ENCODE data around the gene MEFV. TPM values are rescaled to one million over a fixed set of nuclear protein-coding genes. Genes with fewer than 3 reads are reported as not detected.
A peak's percentile ranks its signal among the peaks of the same experiment; 100 is the strongest.

MEFV gene
- total RNA-seq, 2 experiments from 2014 or later, result 0.27 TPM; not detected in 1

DNA sequence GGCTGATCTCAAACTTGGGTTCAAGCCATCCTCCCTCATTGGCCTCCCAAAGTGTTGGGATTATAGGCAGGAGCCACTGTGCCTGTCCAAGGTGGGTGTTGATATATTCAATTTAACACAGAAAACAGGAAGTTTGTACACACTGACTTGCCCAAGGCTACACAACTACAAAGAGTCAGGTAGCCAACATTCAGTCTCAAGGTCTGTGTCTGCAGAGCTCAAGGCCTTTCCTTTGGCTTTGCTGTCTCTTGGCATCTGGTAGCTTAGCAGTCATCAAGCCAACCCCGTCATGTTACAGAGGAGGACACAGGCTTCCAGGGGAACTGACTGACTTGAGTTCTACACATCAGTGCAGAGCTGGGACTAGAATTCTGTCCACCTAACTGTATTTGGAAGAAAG, 11.9 kb upstream of the MEFV start:
- Histone ChIP-seq H3K4me3 (ENCODE audit: low read depth, low read length, poor library complexity, severe bottlenecking) (no peak overlapping the region), H3K4me1 (ENCODE audit: insufficient read depth, low read length, poor library complexity, severe bottlenecking) (peaks cover 15% of the 10 kb centered on the region), H3K79me2 (ENCODE audit: insufficient read depth, low read depth, low read length) (peaks cover 4% of the 10 kb centered on the region; the same call in 1 of the 2 replicates), H3K36me3 (ENCODE audit: insufficient read depth, low read length) (no peaks in the 10 kb centered on the region), H4K20me1 (ENCODE audit: insufficient read depth, low read length) (no peaks in the 10 kb centered on the region), H3K27ac (ENCODE audit: low read depth, low read length, poor library complexity, severe bottlenecking) (no peak overlapping the region), H3K4me2 (ENCODE audit: low read length) (no peak overlapping the region), H3K9me3 (ENCODE audit: low read length) (no peaks in the 10 kb centered on the region), H3K9me2 (ENCODE audit: insufficient read depth, low read length) (no peaks in the 10 kb centered on the region), H2AFZ (ENCODE audit: low read length) (no peak overlapping the region)
- no TSS peak for BruUV-seq (replicated peaks)
- CTCF ChIA-PET (ENCODE audit: unreplicated experiment), result interaction anchor here (0.6 to 1.3 kb wide), 2 partner anchors 8 to 12 kb away, joined by 3 to 8 read pairs; no protein-coding TSS in a partner anchor
- no peak for DNase-seq (ENCODE audit: low spot score)
- TF ChIP-seq, protein P1, sequence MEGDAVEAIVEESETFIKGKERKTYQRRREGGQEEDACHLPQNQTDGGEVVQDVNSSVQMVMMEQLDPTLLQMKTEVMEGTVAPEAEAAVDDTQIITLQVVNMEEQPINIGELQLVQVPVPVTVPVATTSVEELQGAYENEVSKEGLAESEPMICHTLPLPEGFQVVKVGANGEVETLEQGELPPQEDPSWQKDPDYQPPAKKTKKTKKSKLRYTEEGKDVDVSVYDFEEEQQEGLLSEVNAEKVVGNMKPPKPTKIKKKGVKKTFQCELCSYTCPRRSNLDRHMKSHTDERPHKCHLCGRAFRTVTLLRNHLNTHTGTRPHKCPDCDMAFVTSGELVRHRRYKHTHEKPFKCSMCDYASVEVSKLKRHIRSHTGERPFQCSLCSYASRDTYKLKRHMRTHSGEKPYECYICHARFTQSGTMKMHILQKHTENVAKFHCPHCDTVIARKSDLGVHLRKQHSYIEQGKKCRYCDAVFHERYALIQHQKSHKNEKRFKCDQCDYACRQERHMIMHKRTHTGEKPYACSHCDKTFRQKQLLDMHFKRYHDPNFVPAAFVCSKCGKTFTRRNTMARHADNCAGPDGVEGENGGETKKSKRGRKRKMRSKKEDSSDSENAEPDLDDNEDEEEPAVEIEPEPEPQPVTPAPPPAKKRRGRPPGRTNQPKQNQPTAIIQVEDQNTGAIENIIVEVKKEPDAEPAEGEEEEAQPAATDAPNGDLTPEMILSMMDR (conservative IDR thresholded peaks at IDR 0.05; ENCODE audit: low read length), result no peak
- no peak for TF ChIP-seq EZH2phosphoT487 (IDR thresholded peaks at IDR 0.05; ENCODE audit: borderline replicate concordance, low read depth, low read length)
- POLR2A ChIA-PET, result interaction anchor here (0.7 kb wide), 1 partner anchor 191 kb away, joined by 3 read pairs; no protein-coding TSS in a partner anchor
- intact Hi-C loops (cut with micrococcal nuclease; ENCODE audit: unreplicated experiment), result loop anchor here (5.0 to 10.0 kb wide), 2 partner anchors 99 to 113 kb away; no protein-coding TSS in a partner anchor

DNA sequence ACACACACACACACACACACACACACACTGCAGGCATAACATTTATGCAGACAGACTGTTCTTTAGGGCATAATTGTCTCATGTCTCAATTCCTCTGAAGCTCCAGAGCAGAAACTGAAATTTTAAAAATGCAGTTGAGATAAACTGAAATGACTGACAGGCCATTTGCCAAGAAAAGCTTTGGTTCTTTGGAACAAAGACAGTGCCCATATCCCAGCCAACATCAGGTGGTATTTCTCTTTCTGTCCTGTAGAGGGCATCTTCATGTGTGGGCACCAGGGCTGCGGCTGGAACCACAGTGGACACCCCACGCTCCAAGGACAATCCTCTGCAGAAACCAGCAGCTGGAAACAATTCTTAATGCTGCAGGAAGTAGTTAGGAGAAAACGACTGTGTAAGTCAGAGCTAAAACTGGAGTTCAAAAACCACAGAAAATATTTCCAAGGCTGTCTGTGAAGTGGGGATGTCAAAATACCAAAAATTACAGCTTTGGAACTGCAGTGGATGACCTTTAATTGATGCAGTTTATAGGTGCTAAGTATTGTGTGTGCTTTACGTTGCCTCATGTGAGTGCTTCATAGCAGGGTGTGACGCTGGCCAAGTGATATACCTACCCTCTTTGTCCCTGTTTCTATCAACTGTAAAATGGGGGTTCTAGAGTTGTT, 10.6 kb upstream of the MEFV start:
- Histone ChIP-seq H3K36me3 (ENCODE audit: insufficient read depth, low read length) (no peaks in the 10 kb centered on the region), H2AFZ (ENCODE audit: low read length) (peak overlapping the region; percentile 69; the same call in 1 of the 2 replicates), H3K4me3 (ENCODE audit: low read depth, low read length, poor library complexity, severe bottlenecking) (no peak overlapping the region), H3K9me3 (ENCODE audit: low read length) (no peaks in the 10 kb centered on the region), H4K20me1 (ENCODE audit: insufficient read depth, low read length) (no peaks in the 10 kb centered on the region), H3K79me2 (ENCODE audit: insufficient read depth, low read depth, low read length) (peaks cover 4% of the 10 kb centered on the region; the same call in 1 of the 2 replicates), H3K27ac (ENCODE audit: low read depth, low read length, poor library complexity, severe bottlenecking) (no peak overlapping the region), H3K9me2 (ENCODE audit: insufficient read depth, low read length) (no peaks in the 10 kb centered on the region), H3K4me1 (ENCODE audit: insufficient read depth, low read length, poor library complexity, severe bottlenecking) (peaks cover 24% of the 10 kb centered on the region), H3K4me2 (ENCODE audit: low read length) (0 out of 2 replicates have a peak overlapping the region, but pooled peaks have one; percentile 10)
- TF ChIP-seq, protein P1 (conservative IDR thresholded peaks at IDR 0.05; ENCODE audit: low read length), result peak; percentile 93
- no peak for TF ChIP-seq EZH2phosphoT487 (IDR thresholded peaks at IDR 0.05; ENCODE audit: borderline replicate concordance, low read depth, low read length)
- ChIA-PET POLR2A (interaction anchor here (1.5 kb wide), 1 partner anchor 134 kb away, joined by 3 read pairs; the partner anchor contains the start of genes ZNF174 and ZSCAN32), CTCF (ENCODE audit: unreplicated experiment) (interaction anchor here (0.7 to 1.3 kb wide), 2 partner anchors 10 to 47 kb away, joined by 3 to 8 read pairs; no protein-coding TSS in a partner anchor)
- intact Hi-C loops (cut with micrococcal nuclease; ENCODE audit: unreplicated experiment), result loop anchor here (1.0 to 10.0 kb wide), 3 partner anchors 100 to 233 kb away; no protein-coding TSS in a partner anchor
- DNase-seq (ENCODE audit: low spot score), result peak; percentile 64
- no TSS peak for BruUV-seq (replicated peaks)
